ENCODE results near the gene OPN5.

Gene OPN5

GRCh38 chr6:47789553-47789952 is 7.7 kb downstream of the OPN5 start:
- no peak for DNase-seq

- no peak for DNase-seq
These were observed 10.4 kb downstream of the OPN5 start for GRCh38 chr6:47792216-47792733.

- no peak for DNase-seq
These were observed 12.8 kb downstream of the OPN5 start for GRCh38 chr6:47794577-47795135.

GRCh38 chr6:47801984-47802383 is 20.2 kb downstream of the OPN5 start:
- no peak for DNase-seq

- DNase-seq, result no peak
These were observed 23.0 kb downstream of the OPN5 start for GRCh38 chr6:47804821-47805220.

GRCh38 chr6:47809873-47810272 is 28.0 kb downstream of the OPN5 start:
- DNase-seq, result no peak

GRCh38 chr6:47810885-47811284 is 29.1 kb downstream of the OPN5 start:
- DNase-seq, result no peak

- no peak for DNase-seq
These were observed 29.6 kb downstream of the OPN5 start for GRCh38 chr6:47811443-47811842.

GRCh38 chr6:47817749-47818148 is 35.9 kb downstream of the OPN5 start:
- DNase-seq, result no peak

GRCh38 chr6:47819461-47819860 is 37.6 kb downstream of the OPN5 start:
- DNase-seq, result no peak

- no peak for DNase-seq
These were observed 41.2 kb downstream of the OPN5 start for GRCh38 chr6:47822856-47823554.

GRCh38 chr6:47832386-47833100 is 50.7 kb downstream of the OPN5 start:
- no peak for DNase-seq

GRCh38 chr6:47834196-47834595 is 52.4 kb downstream of the OPN5 start:
- no peak for DNase-seq

GRCh38 chr6:47836046-47836445 is 54.2 kb downstream of the OPN5 start:
- DNase-seq, result no peak

GRCh38 chr6:47836639-47837038 is 54.8 kb downstream of the OPN5 start:
- no peak for DNase-seq

- DNase-seq, result no peak
These were observed 57.8 kb downstream of the OPN5 start for GRCh38 chr6:47839645-47840044.

- no peak for DNase-seq
These were observed 63.0 kb downstream of the OPN5 start for GRCh38 chr6:47844881-47845280.

- no peak for DNase-seq
These were observed 64.9 kb downstream of the OPN5 start for GRCh38 chr6:47846752-47847151.

GRCh38 chr6:47851091-47851490 is 69.3 kb downstream of the OPN5 start:
- DNase-seq, result no peak

GRCh38 chr6:47852727-47853126 is 70.9 kb downstream of the OPN5 start:
- no peak for DNase-seq

GRCh38 chr6:47853766-47854165 is 71.9 kb downstream of the OPN5 start:
- no peak for DNase-seq

GRCh38 chr6:47854971-47855370 is 73.1 kb downstream of the OPN5 start:
- DNase-seq, result no peak

GRCh38 chr6:47859175-47859574 is 77.3 kb downstream of the OPN5 start:
- no peak for DNase-seq

GRCh38 chr6:47862731-47863130 is 80.9 kb downstream of the OPN5 start:
- no peak for DNase-seq

Data from activated naive CD4-positive, alpha-beta T cell (primary cell).